ENCODE data around the gene SESN3. TPM values are rescaled to one million over a fixed set of nuclear protein-coding genes. Genes with fewer than 3 reads are reported as not detected.
"Not testable (repeated sequence)": the region's sequence is repeated elsewhere in the genome, so short reads cannot be mapped to it uniquely, and the experiment has no call there.

SESN3 gene
- total RNA-seq, 2 experiments from 2014 or later, result 47.6 to 50.6 TPM

DNA sequence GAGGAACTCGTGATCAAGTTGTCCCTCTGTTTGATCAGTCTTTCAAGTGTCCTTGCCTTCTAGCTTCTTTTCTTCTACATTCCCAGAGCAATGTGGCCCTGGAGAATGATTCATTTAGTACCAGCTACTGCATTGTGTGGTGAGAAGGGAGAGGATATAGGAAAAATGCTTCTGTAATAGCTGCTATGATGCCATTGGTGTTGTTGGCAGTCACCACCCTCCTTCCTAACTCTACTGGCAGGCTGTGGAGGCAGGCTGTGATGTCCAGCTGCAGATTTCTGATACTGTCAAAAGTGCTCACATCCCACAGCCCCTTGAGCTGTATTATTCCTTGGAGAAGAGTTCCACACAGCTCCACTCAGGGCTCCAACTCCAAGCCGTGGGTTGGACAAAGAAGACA is 88.6 kb downstream of the SESN3 start:
- ChIA-PET CTCF (interaction anchor here (1.0 to 1.8 kb wide), 4 partner anchors 8 to 75 kb away, joined by 3 to 10 read pairs (median 6); no protein-coding TSS in a partner anchor), POLR2A (no interaction called here)
- peaks cover 13% of the 10 kb centered on the region for H3K4me1 Mint-ChIP-seq
- H3K27ac Mint-ChIP-seq, result no peak overlapping the region
- H3K27me3 Mint-ChIP-seq, result peaks cover 27% of the 10 kb centered on the region
- H3K9me3 Mint-ChIP-seq, result no peaks in the 10 kb centered on the region
- no peaks in the 10 kb centered on the region for H3K36me3 Mint-ChIP-seq (ENCODE audit: low read depth)
- H3K4me3 Mint-ChIP-seq, result no peak overlapping the region
- no peak for DNase-seq

DNA sequence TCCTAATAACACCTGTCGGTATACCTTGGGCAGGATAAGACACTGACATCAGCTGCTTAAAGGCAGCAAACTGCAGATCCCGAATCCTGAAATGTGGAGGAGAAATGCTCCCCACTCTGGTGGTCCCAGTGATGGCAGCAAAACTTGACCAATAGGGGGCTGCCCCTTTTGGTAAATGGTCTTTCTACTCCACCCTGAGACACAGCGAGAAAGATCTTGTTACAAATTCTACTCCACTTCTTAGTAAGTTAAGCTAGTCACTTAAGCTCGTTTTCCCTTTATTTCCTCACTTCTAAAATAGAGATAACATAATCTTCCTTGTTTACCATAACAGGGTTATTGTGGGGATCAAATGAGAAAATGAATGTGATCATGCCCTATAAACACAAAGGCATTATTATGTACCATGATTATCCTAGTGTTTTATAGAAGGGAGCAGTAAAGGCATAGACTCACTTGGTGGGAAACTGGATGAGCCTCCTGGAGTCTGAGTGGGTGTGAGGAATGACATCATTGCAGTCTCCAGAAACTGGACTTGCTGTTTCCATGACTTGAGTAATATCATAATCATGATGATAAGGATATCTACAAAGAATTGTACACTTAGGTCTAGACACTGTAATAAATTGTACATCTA is 90.5 kb downstream of the SESN3 start:
- peaks cover 25% of the 10 kb centered on the region for H3K27me3 Mint-ChIP-seq
- ChIA-PET CTCF (interaction anchor here (0.7 to 1.8 kb wide), 5 partner anchors 10 to 565 kb away, joined by 3 to 10 read pairs (median 4); no protein-coding TSS in a partner anchor), POLR2A (no interaction called here)
- H3K9me3 Mint-ChIP-seq, result no peaks in the 10 kb centered on the region
- no peak overlapping the region for H3K27ac Mint-ChIP-seq
- DNase-seq, result no peak
- H3K4me3 Mint-ChIP-seq, result no peak overlapping the region
- H3K4me1 Mint-ChIP-seq, result peaks cover 13% of the 10 kb centered on the region
- H3K36me3 Mint-ChIP-seq (ENCODE audit: low read depth), result peaks cover 2% of the 10 kb centered on the region

- ChIA-PET CTCF (no interaction called here), POLR2A (no interaction called here)
- Mint-ChIP-seq H3K4me1 (peaks cover 9% of the 10 kb centered on the region), H3K27me3 (peaks cover 11% of the 10 kb centered on the region), H3K27ac (no peak overlapping the region), H3K4me3 (no peak overlapping the region), H3K9me3 (no peaks in the 10 kb centered on the region), H3K36me3 (ENCODE audit: low read depth) (peaks cover 2% of the 10 kb centered on the region)
- DNase-seq, result no peak
Measured at GRCh38 chr11:95138448-95138847, 92.6 kb downstream of the SESN3 start.

GRCh38 chr11:95137299-95137698 is 93.7 kb downstream of the SESN3 start:
- Mint-ChIP-seq H3K9me3 (no peaks in the 10 kb centered on the region), H3K27me3 (peaks cover 5% of the 10 kb centered on the region), H3K4me1 (peaks cover 9% of the 10 kb centered on the region), H3K4me3 (no peak overlapping the region), H3K27ac (no peak overlapping the region), H3K36me3 (ENCODE audit: low read depth) (peaks cover 4% of the 10 kb centered on the region)
- CTCF ChIA-PET, result interaction anchor here (0.6 to 1.5 kb wide), 3 partner anchors 11 to 796 kb away, joined by 3 to 7 read pairs (median 5); no protein-coding TSS in a partner anchor
- no peak for DNase-seq
- POLR2A ChIA-PET, result no interaction called here

DNA sequence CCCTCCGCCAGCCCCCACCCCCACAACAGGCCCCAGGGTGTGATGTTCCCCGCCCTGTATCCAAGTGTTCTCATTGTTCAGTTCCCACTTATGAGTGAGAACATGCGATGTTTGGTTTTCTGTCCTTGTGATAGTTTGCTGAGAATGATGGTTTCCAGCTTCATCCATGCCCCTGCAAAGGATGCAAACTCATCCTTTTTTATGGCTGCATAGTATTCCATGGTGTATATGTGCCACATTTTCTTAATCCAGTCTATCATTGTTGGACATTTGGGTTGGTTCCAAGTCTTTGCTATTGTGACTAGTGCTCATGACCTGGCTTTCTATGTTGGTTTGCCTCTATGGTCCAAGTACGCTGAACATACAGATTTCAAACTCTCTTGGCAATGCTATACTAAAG is 94.3 kb downstream of the SESN3 start:
- CTCF ChIA-PET, result interaction anchor here (1.1 to 1.5 kb wide), 2 partner anchors 12 to 14 kb away, joined by 5 to 7 read pairs; no protein-coding TSS in a partner anchor
- DNase-seq; H3K36me3 Mint-ChIP-seq (ENCODE audit: low read depth); H3K27me3 Mint-ChIP-seq; H3K9me3 Mint-ChIP-seq; H3K4me1 Mint-ChIP-seq; POLR2A ChIA-PET; H3K4me3 Mint-ChIP-seq; H3K27ac Mint-ChIP-seq: not testable (repeated sequence)

DNA sequence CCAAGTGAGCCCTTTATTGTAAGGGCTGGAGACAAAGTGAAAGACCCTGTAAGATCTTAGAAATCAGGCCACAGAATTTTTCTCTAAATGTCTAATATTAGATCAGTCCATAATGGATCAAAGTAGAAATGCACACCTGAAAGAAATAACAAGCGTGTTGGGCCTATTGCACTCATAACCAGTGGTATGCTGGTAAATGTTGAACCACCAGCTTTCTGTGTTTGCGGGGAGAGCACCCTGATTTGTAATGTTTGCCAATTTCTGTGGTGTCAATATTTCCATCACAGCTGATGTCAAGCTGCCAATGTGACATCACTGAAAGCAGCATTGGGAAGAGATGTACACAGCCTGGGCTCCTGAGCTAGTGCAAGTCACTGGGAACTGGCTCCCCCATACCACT is 95.1 kb downstream of the SESN3 start:
- H3K27me3 Mint-ChIP-seq, result peaks cover 3% of the 10 kb centered on the region
- DNase-seq, result no peak
- peaks cover 9% of the 10 kb centered on the region for H3K4me1 Mint-ChIP-seq
- H3K9me3 Mint-ChIP-seq, result no peaks in the 10 kb centered on the region
- H3K4me3 Mint-ChIP-seq, result no peak overlapping the region
- ChIA-PET CTCF (interaction anchor here (1.5 kb wide), 1 partner anchor 15 kb away, joined by 7 read pairs; no protein-coding TSS in a partner anchor), POLR2A (no interaction called here)
- no peak overlapping the region for H3K27ac Mint-ChIP-seq
- peaks cover 7% of the 10 kb centered on the region for H3K36me3 Mint-ChIP-seq (ENCODE audit: low read depth)

DNA sequence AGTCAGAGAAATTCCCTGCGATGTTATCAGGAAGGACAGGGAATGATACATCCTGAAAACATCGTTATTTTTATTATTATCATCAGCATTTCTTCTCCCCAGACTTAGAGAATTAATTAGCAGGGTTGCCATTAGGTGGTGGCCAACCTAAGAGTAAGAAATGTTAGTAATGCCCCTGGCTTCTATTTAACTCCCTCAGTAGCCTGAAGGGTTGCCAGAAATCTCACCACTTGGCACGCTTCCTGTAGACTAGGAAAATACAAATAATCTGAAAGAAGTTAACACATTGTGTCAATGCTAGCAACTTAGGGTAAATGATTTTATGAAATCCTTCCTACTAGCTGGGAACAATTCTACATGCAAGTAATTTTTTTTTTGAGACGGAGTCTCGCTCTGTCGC is 95.8 kb downstream of the SESN3 start:
- Mint-ChIP-seq H3K27me3 (peaks cover 2% of the 10 kb centered on the region), H3K4me3 (no peak overlapping the region), H3K4me1 (peaks cover 9% of the 10 kb centered on the region), H3K27ac (no peak overlapping the region), H3K36me3 (ENCODE audit: low read depth) (peaks cover 9% of the 10 kb centered on the region), H3K9me3 (no peaks in the 10 kb centered on the region)
- DNase-seq, result no peak
- ChIA-PET CTCF (no interaction called here), POLR2A (no interaction called here)

- Mint-ChIP-seq H3K36me3 (ENCODE audit: low read depth) (peaks cover 9% of the 10 kb centered on the region), H3K4me1 (peaks cover 9% of the 10 kb centered on the region), H3K4me3 (no peak overlapping the region), H3K27ac (no peak overlapping the region), H3K9me3 (no peaks in the 10 kb centered on the region), H3K27me3 (no peaks in the 10 kb centered on the region)
- DNase-seq, result no peak
- ChIA-PET POLR2A (no interaction called here), CTCF (no interaction called here)
Measured at GRCh38 chr11:95134491-95134890, 96.5 kb downstream of the SESN3 start.

GRCh38 chr11:95132956-95133355 is 98.0 kb downstream of the SESN3 start:
- DNase-seq, result no peak
- H3K27ac Mint-ChIP-seq, result no peak overlapping the region
- no peaks in the 10 kb centered on the region for H3K27me3 Mint-ChIP-seq
- H3K4me1 Mint-ChIP-seq, result peaks cover 15% of the 10 kb centered on the region
- peaks cover 18% of the 10 kb centered on the region for H3K36me3 Mint-ChIP-seq (ENCODE audit: low read depth)
- H3K4me3 Mint-ChIP-seq, result no peak overlapping the region
- CTCF ChIA-PET, result interaction anchor here (1.4 kb wide), 1 partner anchor 19 kb away, joined by 4 read pairs; no protein-coding TSS in a partner anchor
- H3K9me3 Mint-ChIP-seq, result no peaks in the 10 kb centered on the region
- POLR2A ChIA-PET, result no interaction called here

DNA sequence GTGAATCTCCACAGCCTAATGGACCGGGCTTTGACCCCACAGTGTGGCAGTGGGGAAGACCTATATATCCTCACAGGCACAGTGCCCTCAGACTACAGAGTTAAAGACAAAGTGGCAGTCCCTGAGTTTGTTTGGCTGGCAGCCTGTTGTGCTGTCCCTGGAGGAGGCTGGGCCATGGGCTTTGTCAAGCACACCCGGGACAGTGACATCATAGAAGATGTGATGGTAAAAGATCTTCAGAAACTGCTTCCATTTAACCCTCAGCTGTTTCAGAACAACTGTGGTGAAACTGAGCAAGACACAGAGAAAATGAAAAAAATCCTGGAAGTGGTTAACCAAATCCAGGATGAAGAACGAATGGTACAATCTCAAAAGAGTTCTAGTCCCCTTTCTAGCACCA is 102.4 kb downstream of the SESN3 start:
- POLR2A ChIA-PET, result no interaction called here
- DNase-seq, result no peak

GRCh38 chr11:95123556-95123955 is 107.4 kb downstream of the SESN3 start:
- ChIA-PET CTCF (no interaction called here), POLR2A (no interaction called here)
- Mint-ChIP-seq H3K4me1 (peaks cover 10% of the 10 kb centered on the region), H3K9me3 (peaks cover 6% of the 10 kb centered on the region), H3K36me3 (ENCODE audit: low read depth) (peaks cover 15% of the 10 kb centered on the region), H3K27me3 (no peaks in the 10 kb centered on the region), H3K27ac (no peak overlapping the region), H3K4me3 (no peak overlapping the region)
- DNase-seq, result no peak

More for the DNA sequence above, 102.4 kb downstream of the SESN3 start:
- CTCF ChIA-PET, result no interaction called here
- H3K27ac Mint-ChIP-seq, result no peak overlapping the region
- no peak overlapping the region for H3K4me3 Mint-ChIP-seq
- H3K27me3 Mint-ChIP-seq, result no peaks in the 10 kb centered on the region
- peaks cover 4% of the 10 kb centered on the region for H3K9me3 Mint-ChIP-seq
- peaks cover 23% of the 10 kb centered on the region for H3K36me3 Mint-ChIP-seq (ENCODE audit: low read depth)
- H3K4me1 Mint-ChIP-seq, result peaks cover 9% of the 10 kb centered on the region

- H3K4me3 Mint-ChIP-seq, result no peak overlapping the region
- POLR2A ChIA-PET, result no interaction called here
- CTCF ChIA-PET, result no interaction called here
- peaks cover 8% of the 10 kb centered on the region for H3K9me3 Mint-ChIP-seq
- H3K27ac Mint-ChIP-seq, result no peak overlapping the region
- H3K36me3 Mint-ChIP-seq (ENCODE audit: low read depth), result peaks cover 7% of the 10 kb centered on the region
- peaks cover 10% of the 10 kb centered on the region for H3K4me1 Mint-ChIP-seq
- no peaks in the 10 kb centered on the region for H3K27me3 Mint-ChIP-seq
- DNase-seq, result no peak
Measured at GRCh38 chr11:95121698-95122097, 109.3 kb downstream of the SESN3 start.

DNA sequence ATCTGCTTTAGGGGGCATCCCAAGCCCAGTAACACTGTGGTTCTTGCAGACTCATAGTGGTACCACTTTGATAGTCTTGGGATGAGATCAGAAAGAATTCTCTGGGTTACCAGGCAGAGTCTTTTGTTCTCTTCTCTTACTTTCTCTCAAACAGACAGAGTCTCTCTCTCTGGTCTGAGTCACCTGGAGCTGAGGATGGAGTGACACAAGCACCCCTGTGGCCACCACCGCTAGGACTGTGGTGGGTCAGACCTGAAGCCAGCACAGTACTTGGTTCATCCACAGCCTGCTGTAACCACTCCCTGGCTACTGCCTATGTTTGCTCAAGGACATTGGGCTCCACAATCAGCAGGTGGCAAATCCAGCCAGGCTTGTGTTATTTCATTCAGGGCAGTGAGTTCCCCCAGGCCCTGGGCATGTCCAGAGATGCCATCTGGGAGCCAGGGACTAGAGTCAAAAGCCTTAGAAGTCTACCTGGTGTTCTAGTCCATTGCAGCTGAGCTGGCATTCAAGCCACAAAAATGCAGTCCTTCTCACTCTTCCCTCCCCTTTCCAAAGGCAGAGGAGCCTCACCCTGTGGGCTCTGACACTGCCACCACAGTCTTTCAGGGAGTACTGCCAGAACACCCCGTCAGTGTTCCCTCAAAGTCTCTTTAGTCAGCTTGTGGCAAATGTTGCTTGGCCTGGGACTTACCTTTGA is 111.5 kb downstream of the SESN3 start:
- DNase-seq, result no peak
- H3K27me3 Mint-ChIP-seq, result no peaks in the 10 kb centered on the region
- no peak overlapping the region for H3K27ac Mint-ChIP-seq
- no peak overlapping the region for H3K4me3 Mint-ChIP-seq
- peaks cover 4% of the 10 kb centered on the region for H3K9me3 Mint-ChIP-seq
- ChIA-PET CTCF (interaction anchor here (1.0 kb wide), 1 partner anchor 11 kb away, joined by 3 read pairs; no protein-coding TSS in a partner anchor), POLR2A (no interaction called here)
- H3K4me1 Mint-ChIP-seq, result peaks cover 10% of the 10 kb centered on the region
- peaks cover 4% of the 10 kb centered on the region for H3K36me3 Mint-ChIP-seq (ENCODE audit: low read depth)

Measured in activated CD4-positive, alpha-beta T cell treated with anti-CD3 and anti-CD28 coated beads, Interleukin-2, amount 10 ng/mL, durations not matched to agents 7 days and 5 days (primary cell).